MCF 10A (cell line): ENCODE data around the gene CTNNA2. TPM values are rescaled to one million over a fixed set of nuclear protein-coding genes. Genes with fewer than 3 reads are reported as not detected.

Source experiments
- BruUV-seq: library from RNA; stranded (reverse); fragments of 400-500 nt; replicated peaks from 2 replicates; lab custom pipeline; 2021; lab: Mats Ljungman, UMichigan
- CTCF ChIA-PET: fragments of 300-600 bp; sonication (Branson Sonifier 250); formaldehyde crosslinking; extraction: SDS; loops from one replicate; lab custom pipeline; 2021; ENCODE audit warnings: antibody characterized with exemption, inconsistent platforms; lab: Yijun Ruan, JAX
- POLR2A ChIA-PET: fragments of 300-600, 350-650 bp; sonication (Branson Sonifier 250); formaldehyde crosslinking; extraction: SDS; loops from one replicate; lab custom pipeline; 2020; ENCODE audit warnings: antibody characterized with exemption, inconsistent platforms; lab: Yijun Ruan, JAX
- DNase-seq: peaks from one replicate; pipeline ENCODE4 v3.0.0-alpha.2; 2018; ENCODE audit not compliant: unreplicated experiment
- H3K27ac Mint-ChIP-seq: one replicate; pipeline ENCODE4 v1.8.0; 2022; ENCODE audit warnings: mild to moderate bottlenecking, low read depth, mixed read lengths; ENCODE audit not compliant: unreplicated experiment
- H3K27me3 Mint-ChIP-seq: one replicate; pipeline ENCODE4 v1.8.0; 2022; ENCODE audit warnings: mixed read lengths; ENCODE audit not compliant: insufficient read depth, unreplicated experiment
- H3K36me3 Mint-ChIP-seq: one replicate; pipeline ENCODE4 v1.8.0; 2022; ENCODE audit warnings: mild to moderate bottlenecking, moderate library complexity, mixed read lengths; ENCODE audit not compliant: insufficient read depth, unreplicated experiment
- H3K4me1 Mint-ChIP-seq: one replicate; pipeline ENCODE4 v1.8.0; 2022; ENCODE audit warnings: mixed read lengths; ENCODE audit not compliant: insufficient read depth, unreplicated experiment
- H3K4me3 Mint-ChIP-seq: one replicate; pipeline ENCODE4 v1.8.0; 2022; ENCODE audit warnings: mild to moderate bottlenecking, moderate library complexity, mixed read lengths; ENCODE audit not compliant: unreplicated experiment
- H3K9me3 Mint-ChIP-seq: one replicate; pipeline ENCODE4 v1.8.0; 2022; ENCODE audit warnings: mixed read lengths; ENCODE audit not compliant: unreplicated experiment
- intact Hi-C: fragments of 100-400 bp; cut with micrococcal nuclease; formaldehyde crosslinking; loops from 2 replicates; pipeline ENCODE4 v1.14.1; 2022
- total RNA-seq: library from RNA; stranded (reverse); gene quantifications from 2 replicates; pipeline ENCODE4 v1.2.3, GENCODE V29; 2022
- TF ChIP-seq, protein P1 (sequence below): fragments of 200-600 bp; IDR thresholded peaks from one replicate; pipeline ENCODE4 v1.8.0; 2022; ENCODE audit warnings: antibody characterized with exemption, mild to moderate bottlenecking; ENCODE audit not compliant: unreplicated experiment

The CTNNA2 gene
- total RNA-seq, 1 experiment from 2014 or later, result not detected

DNA sequence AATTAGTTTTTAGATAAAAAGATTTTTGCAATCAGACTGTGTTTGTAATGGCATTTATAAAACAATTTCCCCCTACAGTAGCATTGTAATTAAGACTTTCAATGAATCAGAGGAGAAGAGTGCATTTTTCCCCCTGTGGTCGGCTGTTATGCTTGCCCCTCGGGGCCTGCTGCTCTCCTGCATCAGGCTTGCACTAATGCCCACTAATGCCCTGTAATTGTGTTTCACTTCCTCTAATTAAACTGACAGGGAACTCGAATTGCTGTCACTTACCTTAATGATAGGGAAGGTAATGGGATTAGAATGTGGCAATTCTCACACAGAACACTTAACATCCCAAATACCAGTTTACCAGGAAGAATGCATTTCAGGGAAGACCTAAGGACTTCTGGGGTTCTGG is 852.9 kb downstream of the CTNNA2 start:
- H3K9me3 Mint-ChIP-seq, result no peaks in the 10 kb centered on the region
- ChIA-PET CTCF (interaction anchor here (1.2 kb wide), 1 partner anchor 40 kb away, joined by 4 read pairs; no protein-coding TSS in a partner anchor), POLR2A (no interaction called here)
- H3K4me3 Mint-ChIP-seq, result no peak overlapping the region
- TF ChIP-seq, protein P1, sequence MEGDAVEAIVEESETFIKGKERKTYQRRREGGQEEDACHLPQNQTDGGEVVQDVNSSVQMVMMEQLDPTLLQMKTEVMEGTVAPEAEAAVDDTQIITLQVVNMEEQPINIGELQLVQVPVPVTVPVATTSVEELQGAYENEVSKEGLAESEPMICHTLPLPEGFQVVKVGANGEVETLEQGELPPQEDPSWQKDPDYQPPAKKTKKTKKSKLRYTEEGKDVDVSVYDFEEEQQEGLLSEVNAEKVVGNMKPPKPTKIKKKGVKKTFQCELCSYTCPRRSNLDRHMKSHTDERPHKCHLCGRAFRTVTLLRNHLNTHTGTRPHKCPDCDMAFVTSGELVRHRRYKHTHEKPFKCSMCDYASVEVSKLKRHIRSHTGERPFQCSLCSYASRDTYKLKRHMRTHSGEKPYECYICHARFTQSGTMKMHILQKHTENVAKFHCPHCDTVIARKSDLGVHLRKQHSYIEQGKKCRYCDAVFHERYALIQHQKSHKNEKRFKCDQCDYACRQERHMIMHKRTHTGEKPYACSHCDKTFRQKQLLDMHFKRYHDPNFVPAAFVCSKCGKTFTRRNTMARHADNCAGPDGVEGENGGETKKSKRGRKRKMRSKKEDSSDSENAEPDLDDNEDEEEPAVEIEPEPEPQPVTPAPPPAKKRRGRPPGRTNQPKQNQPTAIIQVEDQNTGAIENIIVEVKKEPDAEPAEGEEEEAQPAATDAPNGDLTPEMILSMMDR, result no peak
- H3K27me3 Mint-ChIP-seq, result no peaks in the 10 kb centered on the region
- DNase-seq, result no peak
- H3K36me3 Mint-ChIP-seq, result no peaks in the 10 kb centered on the region
- no peak overlapping the region for H3K27ac Mint-ChIP-seq
- no peaks in the 10 kb centered on the region for H3K4me1 Mint-ChIP-seq
- intact Hi-C loops, result no loop called here
- BruUV-seq, result no TSS peak

DNA sequence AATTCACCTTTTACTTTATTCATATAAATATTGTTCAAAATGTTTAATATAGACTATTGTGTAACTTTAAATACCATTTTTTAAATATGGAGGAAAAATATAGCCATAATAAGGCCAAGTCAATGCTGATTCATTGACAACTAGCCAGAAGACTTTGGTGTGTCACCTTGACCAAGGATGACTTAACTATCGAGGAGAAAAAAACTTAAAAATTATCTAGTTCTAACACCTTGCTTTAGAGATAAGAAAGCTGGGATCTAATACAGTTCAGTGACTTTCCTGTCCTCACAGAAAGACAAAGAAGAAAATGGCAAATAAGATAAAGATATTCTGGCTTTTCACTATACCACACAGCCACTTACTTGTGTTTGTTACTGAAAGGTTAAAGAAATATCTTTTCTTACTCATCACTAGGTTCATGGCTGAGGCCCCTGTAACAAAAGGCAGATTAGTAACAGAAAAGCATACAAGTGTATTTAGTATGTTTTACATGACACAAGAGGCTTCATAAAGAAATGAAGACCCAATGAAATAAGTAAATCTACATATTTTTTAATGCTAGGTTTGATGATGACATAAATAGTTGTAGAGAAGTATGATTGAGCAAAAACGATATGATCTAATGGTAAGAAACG is 857.6 kb downstream of the CTNNA2 start:
- no peaks in the 10 kb centered on the region for H3K36me3 Mint-ChIP-seq
- no peaks in the 10 kb centered on the region for H3K9me3 Mint-ChIP-seq
- TF ChIP-seq, protein P1, result no peak
- no peak overlapping the region for H3K4me3 Mint-ChIP-seq
- ChIA-PET POLR2A (no interaction called here), CTCF (no interaction called here)
- no peaks in the 10 kb centered on the region for H3K27me3 Mint-ChIP-seq
- intact Hi-C loops, result no loop called here
- no TSS peak for BruUV-seq
- H3K4me1 Mint-ChIP-seq, result no peaks in the 10 kb centered on the region
- no peak overlapping the region for H3K27ac Mint-ChIP-seq
- no peak for DNase-seq

DNA sequence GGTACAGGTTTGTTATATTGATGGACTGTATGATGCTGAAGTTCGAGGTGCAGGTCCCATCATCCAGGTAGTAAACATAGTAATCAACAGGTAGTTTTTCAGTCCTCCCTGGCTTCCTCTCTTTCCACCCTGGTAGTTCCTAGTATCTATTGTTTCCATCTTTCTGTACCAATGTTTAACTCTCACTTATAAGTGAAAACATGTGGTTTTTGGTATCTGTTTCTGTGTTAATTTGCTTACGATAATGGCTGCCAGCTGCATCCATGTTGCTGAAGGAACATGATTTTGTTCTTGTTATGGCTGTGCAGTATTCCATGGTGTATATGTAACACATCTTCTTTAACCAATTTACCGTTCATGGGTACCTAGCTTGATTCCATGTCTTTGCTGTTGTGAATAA is 861.3 kb downstream of the CTNNA2 start:
- Mint-ChIP-seq H3K36me3 (no peaks in the 10 kb centered on the region), H3K27ac (no peak overlapping the region), H3K4me3 (no peak overlapping the region), H3K4me1 (no peaks in the 10 kb centered on the region), H3K27me3 (no peaks in the 10 kb centered on the region), H3K9me3 (peaks cover 6% of the 10 kb centered on the region)
- TF ChIP-seq, protein P1, result no peak
- intact Hi-C loops, result no loop called here
- DNase-seq, result no peak
- BruUV-seq, result no TSS peak
- ChIA-PET POLR2A (no interaction called here), CTCF (interaction anchor here (0.6 kb wide), 1 partner anchor 44 kb away, joined by 3 read pairs; no protein-coding TSS in a partner anchor)

DNA sequence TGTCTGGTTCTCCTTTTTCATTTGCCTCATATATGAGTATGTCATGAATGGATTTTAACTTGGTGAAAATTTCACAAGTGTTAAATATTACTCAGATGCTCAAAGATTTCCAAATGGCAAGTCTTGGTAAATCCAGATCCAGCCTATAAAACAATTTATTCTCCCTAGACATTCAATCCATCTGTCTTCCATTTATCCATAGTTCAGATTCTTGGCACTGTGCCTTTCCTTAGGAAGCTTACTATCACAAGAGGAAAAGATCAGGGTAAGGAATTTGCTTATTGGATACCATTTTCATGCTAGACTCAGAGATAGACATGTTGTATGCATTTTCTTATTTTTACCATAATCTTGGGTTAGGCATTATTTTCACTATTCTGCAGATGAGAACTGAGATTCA is 864.2 kb downstream of the CTNNA2 start:
- peaks cover 6% of the 10 kb centered on the region for H3K9me3 Mint-ChIP-seq
- no peak for DNase-seq
- no peaks in the 10 kb centered on the region for H3K36me3 Mint-ChIP-seq
- H3K27ac Mint-ChIP-seq, result no peak overlapping the region
- CTCF ChIA-PET, result no interaction called here
- no peaks in the 10 kb centered on the region for H3K4me1 Mint-ChIP-seq
- H3K4me3 Mint-ChIP-seq, result no peak overlapping the region
- TF ChIP-seq, protein P1, result no peak
- intact Hi-C loops, result no loop called here
- POLR2A ChIA-PET, result no interaction called here
- no TSS peak for BruUV-seq
- no peaks in the 10 kb centered on the region for H3K27me3 Mint-ChIP-seq
